Stimulated activated CD8-positive, alpha-beta memory T cell treated with anti-CD3 and anti-CD28 coated beads, Interleukin-2, amount 100 ng/mL, for 48 hours (primary cell): ENCODE measurements around the gene TSC2.

ENCODE experiments used
- DNase-seq, 2 donors: peaks; one replicate each; pipeline ENCODE4 v3.0.0-alpha.2; 2020; ENCODE audit warnings: low read depth in 2 of 2

TSC2 gene

DNA sequence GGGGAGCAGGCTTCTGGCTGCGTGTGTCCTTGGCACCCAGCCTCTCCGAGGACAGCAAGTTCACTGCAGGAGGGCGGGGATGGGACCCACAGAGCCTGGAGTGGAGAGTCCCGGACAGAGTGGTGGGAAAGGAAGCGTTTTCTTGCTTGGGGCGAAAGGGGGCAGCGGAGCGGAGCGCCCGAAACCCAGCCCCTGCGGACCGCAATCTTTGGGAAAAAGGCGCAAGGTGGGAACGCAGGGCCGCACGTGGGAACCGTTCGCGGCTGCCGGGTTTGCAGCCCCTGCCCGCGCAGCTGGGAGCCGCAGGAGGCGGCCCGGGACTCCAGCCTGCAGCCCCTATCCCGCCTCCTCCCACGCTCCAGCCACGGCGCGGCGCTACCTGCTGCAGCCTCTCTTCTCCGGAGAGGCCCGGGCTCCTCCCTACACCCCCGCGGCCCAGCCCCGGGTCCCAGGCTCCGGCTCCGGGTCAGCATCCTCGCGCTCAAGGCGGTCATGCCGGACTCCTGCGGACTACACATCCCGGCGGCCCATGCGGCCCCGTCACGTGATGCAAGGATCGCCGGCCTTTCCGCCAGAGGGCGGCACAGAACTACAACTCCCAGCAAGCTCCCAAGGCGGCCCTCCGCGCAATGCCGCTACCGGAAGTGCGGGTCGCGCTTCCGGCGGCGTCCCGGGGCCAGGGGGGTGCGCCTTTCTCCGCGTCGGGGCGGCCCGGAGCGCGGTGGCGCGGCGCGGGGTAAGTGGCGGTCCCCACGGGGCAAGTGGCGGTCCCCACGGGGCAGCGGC lies at the start of gene TSC2, which contains the start of gene NTHL1:
Gene TSC2 (plus strand): TSS at position 656 of the 786 bp plus-strand sequence. CDS start 631 bp downstream, outside the sequence.
Gene NTHL1 (minus strand): TSS at position 505 of the 786 bp plus-strand sequence. CDS start 11 bp downstream, at position 494.
- peak; percentile 93 to 94 for DNase-seq

- no peak for DNase-seq
Measured at GRCh38 chr16:1998360-1998835, 49.4 kb upstream of the TSC2 start.

- no peak for DNase-seq
Measured at GRCh38 chr16:1998852-1999801, 48.7 kb upstream of the TSC2 start.

DNA sequence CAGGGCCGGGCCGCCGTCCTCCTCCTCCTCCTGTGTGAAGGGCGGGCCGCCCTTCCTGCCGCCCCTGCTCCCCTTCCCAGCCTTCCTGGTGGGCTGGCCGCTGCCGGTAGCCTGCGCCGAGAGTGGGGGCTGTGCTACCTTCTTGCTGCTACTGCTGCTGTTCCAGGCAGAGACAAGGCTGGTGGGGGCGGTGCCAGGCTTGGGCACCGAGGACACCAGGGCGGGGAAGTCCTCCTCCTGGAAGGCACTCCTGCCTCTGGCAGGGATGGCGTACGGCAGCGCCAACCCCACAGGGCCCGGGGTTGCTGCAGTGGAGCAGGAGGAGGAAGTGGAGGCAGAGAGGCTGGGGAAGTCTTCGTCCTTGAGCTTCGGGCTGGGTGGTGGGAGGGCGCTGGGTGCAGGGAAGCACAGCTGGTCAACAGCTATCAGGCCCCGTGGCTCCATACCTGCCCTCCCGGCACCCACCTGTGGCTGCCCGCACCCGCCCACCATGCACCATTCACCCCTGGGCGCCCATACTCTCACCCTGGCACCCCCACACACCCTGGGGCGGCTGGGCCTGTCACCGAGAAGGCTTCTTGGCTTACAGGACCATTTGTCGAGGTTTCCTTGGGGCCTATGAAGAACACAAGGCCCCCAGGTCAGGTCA lies 47.8 kb upstream of the TSC2 start:
- DNase-seq, result no peak

- DNase-seq, result no peak
Measured at GRCh38 chr16:2001035-2001434, 46.8 kb upstream of the TSC2 start.

GRCh38 chr16:2001456-2002355 lies 46.1 kb upstream of the TSC2 start:
- no peak for DNase-seq

DNA sequence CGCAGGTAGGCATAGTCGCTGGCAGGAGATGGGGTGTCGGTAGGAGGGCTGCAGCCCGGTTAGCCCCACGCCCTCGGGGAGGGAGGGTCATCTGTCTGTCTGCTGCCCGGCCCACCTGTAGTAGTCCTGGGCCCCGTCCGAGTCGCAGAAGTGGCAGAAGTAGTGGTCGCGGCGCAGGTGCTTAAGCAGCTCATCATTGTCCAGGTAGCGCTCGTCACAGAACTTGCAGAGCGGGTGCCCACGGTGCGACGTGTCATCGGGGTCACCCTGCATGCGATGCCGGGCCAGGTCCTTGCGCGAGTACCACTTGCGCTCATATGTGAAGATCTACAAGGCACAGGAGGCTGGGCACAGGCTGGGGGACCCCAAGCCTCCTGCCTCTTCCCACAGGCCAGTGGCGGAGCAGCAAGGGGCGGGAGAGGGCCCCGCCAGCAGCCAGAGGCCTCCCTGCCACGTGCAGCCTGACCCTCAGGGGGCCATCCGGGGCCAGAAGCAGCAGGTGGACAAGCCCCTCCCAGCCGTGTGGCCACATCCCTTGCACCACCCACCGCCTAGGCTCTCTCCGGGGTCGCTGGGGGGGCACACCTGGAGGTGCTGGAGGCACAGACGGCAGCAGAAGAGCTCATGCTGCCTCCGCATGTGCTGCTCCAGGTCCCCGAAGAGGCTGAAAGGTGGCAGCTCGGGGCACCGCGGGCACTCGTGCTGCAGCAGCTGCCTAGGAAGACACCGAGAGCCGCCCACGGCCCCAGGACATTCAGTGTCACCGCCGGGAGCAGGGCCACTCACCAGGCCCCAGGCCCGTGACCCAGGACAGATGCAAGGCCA lies 45.2 kb upstream of the TSC2 start:
- no peak for DNase-seq

DNA sequence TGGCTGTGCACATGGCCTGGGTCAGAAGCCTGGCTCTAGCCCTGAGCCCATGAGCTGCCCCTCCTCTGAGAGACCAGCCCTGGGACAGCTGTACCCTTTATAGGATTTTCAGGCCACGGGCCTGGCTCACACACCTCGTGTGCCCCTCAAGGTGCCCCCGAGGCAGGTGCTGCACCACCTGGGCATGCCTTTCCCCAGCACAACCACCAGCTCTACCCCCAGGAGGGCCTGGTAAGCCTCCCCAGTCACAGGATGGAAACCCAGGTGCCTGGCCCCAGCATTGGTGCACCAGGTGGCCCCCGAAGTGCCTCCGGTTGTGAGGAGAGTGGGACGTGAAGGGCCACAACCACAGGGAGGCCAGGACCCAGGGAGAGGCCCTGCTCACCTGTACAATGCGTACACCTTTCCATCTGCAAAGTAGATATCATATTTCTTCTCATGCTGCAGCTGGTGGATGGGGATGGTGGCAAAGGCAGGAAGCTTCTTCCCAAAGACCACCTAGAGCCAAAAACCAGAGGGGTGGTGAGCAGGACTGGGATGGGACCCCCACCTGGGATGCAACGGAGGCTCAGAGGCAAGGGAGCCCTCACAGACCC lies 44.5 kb upstream of the TSC2 start:
- DNase-seq, result no peak

GRCh38 chr16:2003827-2004641 lies 43.8 kb upstream of the TSC2 start:
- peak; percentile 88 to 94 for DNase-seq

- no peak for DNase-seq
Measured at GRCh38 chr16:2004795-2005517, 42.8 kb upstream of the TSC2 start.

GRCh38 chr16:2005646-2006045 lies 42.1 kb upstream of the TSC2 start:
- no peak for DNase-seq

DNA sequence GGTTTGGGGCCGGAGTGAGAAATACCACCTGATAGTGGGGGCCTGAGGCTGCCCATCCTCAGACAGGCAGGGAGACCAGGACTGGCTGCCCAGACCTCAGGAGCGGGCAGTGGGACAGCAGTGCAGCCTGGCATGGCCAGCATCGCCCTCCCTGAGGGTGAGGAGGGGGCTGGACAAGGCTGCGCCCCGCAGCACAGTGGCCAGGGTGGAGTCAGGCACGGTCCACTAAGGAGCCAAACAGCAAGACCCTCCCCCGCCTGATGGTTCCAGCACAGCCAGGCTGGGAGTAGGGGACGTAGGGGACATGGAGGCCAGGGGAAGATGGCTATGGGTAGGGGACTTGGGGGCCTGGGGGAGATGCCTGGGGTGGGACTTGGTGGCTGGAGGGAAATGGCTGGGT lies 41.5 kb upstream of the TSC2 start:
- DNase-seq, result no peak

- DNase-seq, result no peak
Measured at GRCh38 chr16:2007081-2007836, 40.5 kb upstream of the TSC2 start.

- no peak for DNase-seq
Measured at GRCh38 chr16:2008009-2008526, 39.7 kb upstream of the TSC2 start.

DNA sequence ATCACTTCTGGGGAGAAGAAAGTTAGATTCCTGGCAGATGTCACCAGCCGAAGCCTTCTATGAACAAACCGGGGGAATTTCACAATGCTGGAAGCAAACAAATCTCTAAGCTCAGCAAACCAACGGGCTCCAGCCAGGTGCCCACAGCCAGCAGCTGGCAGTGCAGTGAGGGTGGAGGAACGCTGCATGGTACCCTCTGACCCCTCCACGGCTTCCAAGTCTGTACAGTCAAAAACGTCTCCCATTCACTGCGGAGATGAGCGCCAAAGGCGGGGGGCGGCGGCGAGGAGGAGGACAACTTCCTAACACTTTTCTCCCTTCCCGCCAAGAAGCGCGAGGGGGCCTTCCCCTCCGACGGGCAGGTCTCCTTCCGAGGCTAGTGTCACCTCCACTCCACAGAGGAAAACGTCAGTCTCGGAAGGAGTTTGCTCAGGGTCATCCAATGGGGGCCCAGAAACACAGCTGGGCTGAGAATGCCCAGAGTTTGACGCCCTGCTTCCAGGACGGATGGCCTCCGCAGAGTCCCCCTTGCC lies 39.1 kb upstream of the TSC2 start:
- DNase-seq, result no peak

GRCh38 chr16:2009164-2009711 lies 38.5 kb upstream of the TSC2 start:
- DNase-seq, result no peak
